HG02884 (cell line): ENCODE measurements around the gene SLC25A21.
"Not testable (repeated sequence)": the region's sequence is repeated elsewhere in the genome, so short reads cannot be mapped to it uniquely, and the experiment has no call there.

Experiments used
- ATAC-seq: cut with Tn5 transposase; IDR thresholded peaks from one replicate; pipeline ENCODE4 v1.9.1; 2021; ENCODE audit warnings: mild to moderate bottlenecking, moderate library complexity; ENCODE audit not compliant: unreplicated experiment

SLC25A21 gene

DNA sequence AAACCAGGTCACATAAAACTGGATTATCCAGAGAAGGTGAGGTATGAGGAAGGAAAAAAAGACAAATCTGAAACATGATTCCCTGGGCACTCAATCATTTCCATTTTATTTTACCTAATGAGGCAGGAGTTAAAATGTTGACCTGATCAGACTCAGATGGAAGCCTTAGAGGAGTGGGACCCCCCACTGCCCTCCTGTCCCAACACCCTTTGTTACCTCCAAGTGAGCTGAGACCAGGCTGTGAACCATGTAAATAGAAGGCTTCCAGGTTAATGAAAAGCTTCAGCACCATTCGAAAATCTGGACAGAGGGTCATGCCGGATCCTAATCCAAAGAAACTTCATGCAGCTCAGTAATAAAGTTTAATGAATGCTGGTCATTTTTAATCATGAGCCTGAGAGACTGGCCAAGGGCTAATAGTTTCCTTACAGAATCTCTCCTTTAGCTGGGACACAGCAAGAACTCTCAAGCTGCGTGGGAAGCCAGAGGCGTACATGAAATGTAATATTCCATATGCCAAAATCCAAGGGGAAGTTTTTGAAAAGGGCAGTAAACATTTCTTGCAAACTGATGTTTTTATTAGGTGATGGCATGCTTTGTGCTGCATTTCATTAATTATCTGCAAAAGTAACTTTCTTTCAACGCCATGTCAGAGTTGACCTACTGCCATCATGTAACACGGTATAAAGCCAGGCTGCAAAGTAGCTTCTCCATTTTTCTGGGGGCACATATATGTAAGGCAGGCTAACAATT lies 327.8 kb downstream of the SLC25A21 start:
- ATAC-seq, result no peak

DNA sequence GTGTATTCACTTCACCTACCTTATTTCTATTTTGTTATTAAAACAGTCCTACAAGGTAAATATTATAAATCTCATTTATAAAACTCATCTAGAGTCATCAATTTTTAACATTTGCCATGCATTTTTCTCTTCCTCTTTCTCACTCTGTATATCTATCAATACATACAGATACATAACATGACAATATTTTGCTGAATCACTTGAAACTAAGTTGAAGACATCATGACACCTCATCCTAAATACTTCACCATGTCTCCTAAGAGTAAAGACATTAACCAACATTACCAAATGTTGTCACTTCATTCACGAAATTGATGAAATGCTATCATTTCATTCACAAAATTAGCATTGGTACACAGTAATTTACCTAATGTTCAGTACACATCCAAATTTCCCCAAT lies 329.0 kb downstream of the SLC25A21 start:
- ATAC-seq, result no peak

DNA sequence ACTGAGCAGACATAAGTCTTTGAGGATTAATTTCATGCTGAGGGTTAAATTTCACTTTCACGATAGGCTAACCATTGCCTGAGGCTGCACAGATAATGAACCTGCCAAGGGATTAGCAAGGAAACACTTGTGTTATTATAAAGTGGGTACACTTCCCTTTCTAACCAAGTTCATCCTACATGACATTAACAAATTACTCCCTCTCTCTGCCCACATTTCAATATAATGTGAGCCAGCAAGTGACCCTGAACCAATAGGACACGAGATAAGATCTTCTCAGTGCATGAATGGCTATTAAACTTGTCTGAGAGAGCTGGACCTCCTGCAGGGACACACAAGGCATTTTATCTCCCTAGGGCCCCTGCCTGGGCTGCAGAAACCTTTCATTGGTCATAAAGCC lies 337.3 kb downstream of the SLC25A21 start:
- no peak for ATAC-seq

DNA sequence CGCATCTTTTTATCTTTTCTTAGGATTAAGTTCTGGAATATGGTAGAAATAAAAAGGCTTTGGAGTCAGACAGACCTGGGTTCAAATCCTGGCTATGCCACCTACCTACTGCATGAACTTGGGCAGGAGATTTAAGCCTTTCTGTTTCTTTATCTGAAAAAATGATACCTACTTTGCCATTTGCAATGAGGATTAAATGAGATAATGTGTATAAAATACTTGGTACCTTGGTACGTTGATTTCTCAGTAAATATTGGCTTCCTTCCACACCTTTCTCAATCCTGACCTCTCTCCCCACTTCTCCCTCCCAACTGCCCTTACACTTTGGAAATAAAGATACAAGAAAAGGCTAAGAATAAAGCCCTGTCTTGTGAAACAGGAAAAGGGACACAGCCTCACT lies 338.1 kb downstream of the SLC25A21 start:
- no peak for ATAC-seq

DNA sequence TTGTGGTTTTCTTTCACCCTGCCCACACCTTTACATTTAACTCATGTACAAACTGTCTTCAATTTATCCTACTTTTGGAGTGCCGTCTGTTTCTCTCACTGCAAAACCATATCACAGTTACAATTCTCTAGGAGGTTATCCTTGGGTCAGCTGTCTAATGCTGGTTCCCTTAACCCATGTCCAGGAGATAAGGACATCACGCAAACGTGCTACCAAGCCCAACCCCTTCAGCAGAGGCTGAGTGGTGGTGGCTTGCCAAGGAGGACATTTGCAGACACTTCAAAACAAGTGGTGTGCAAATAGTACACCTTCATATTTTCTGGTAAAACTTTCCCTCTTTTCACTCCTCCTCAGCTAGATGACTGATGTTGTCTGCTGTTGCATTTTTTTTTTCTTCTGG lies 342.9 kb downstream of the SLC25A21 start:
- ATAC-seq, result no peak

DNA sequence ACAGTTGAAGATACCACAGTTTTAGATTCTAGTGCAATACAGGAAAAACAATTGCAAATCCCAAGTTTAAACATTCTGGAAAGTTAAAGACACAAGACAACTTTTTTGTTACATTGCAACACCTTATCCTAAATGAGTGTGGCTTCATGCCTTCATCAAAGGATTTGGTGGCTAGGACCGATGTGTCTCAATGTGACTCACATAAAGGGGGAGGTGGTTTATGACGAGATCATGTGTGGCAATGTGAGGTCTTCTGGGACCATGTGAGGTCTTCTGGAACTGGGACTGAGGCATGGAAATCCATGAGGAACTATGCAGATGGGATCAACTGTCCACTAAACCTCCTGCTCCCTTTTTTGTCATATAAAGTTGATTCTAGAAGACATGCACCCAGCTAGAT lies 344.5 kb downstream of the SLC25A21 start:
- no peak for ATAC-seq

DNA sequence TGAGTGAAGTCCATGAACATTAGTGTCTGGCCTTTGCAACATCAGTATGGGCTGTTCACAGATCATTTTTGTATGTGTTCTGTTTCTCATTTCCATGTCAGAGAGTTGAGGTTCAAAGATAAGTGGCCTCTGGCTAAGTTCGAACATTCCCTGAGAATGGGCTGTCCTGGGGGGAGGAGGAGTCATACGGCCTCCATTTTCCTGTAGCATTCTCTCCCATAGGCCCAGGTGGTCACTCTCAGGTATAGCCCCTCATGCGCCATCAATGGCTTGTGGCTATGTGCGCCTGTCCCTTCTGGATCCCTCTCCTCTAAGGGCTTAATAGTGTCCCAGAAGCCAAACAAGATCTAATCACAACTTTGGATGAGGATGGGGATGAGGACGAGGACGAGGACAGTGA lies 345.8 kb downstream of the SLC25A21 start:
- no peak for ATAC-seq

DNA sequence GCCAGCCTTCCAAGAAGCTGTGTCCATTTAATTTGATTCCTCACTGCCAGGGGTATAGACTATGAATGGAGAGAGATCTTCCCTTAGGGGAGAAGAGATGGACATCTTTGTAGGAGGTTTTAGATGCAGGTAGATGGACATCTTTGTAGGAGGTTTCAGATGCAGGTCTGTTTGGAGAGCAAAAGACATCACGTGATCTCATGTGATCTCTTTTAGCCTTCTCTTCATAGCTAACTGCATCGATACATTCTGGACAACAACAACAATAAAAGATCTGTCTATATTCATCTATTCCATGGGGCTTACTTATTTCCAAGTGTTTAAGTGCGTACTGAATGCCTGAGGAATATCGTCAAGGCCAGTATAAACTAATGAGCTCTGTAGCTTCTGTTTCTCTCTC lies 347.6 kb downstream of the SLC25A21 start:
- ATAC-seq, result no peak

DNA sequence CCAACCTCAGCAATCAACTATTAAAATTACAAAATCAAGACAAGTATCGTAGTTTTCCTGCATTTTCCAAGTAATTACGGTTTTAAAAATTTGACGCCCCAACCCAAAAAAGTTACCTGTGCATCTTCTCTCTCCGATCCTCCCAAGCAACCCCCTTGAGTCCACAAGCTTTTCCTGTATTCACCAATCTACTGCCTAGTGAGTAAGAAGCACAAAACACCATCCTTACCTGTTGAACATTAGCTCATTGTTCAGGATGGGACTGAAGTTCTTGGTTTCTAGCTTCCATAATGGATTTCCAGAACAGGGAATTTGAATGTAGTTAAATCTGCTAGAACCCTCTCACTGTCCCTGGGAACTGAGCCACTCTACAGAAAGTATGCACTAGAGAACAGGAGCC lies 348.8 kb downstream of the SLC25A21 start:
- no peak for ATAC-seq

DNA sequence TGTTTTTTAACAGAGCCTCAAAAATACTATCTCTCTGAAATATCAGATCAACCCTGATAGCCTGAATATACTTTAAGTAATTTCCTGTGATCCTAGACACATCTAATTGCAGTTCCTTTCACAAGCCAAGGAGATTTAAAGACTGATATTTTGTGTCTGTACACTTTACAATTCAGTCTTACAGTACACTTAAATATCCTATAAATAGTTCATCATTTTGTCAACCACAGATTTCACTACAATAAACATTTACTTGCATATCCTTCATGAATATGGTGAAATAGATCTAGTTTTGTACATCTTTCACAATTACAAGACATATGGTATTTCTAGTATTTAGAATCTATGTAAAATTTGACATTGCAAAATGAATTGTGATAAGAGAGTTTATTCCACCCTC lies 349.7 kb downstream of the SLC25A21 start:
- ATAC-seq, result no peak

DNA sequence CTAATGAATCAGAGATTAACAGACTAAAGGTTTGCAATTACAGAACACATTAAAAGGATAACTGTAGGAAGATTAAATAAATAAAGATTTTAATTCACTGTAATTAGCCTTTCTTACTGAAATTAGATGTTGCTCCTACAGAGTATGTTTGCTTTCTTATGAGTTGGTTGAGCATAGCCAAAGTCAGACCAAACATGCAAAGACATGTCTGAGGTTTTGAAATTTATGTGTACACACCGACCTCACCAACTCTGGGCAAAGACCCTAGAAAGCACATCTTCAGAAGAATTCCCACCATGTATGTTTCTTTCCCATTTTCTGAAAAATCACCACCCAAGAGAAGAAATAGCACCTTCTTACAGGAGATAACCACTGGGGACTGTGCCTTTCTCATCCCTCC lies 351.5 kb downstream of the SLC25A21 start:
- no peak for ATAC-seq

DNA sequence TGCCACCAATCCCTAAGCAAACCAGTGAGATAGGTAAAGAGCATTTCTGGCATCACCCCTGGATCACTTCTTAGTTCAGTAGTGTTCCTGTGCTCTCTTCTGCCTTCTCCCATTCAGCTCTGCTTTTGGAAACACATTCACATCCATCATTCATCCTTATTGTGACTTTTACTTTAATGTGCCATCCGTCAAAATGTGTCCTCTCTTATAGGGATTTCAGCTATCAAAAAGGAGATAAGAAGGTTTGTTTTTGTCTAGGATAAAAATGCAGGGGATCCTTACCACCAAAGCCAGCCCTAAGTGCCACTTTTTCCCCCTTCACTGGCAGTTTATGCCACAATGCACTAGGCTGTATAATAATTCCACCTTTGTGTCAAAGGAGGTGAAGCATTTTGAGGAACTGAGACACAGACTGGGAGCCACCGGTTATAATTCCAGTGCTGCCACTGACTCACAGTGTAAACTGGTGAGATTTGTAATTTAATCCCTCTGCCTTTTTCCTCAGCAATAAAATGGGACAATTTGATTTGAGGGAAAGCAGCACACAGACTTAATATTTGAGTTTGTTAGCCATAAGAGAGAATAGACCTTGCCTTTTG lies 352.2 kb downstream of the SLC25A21 start:
- no peak for ATAC-seq

DNA sequence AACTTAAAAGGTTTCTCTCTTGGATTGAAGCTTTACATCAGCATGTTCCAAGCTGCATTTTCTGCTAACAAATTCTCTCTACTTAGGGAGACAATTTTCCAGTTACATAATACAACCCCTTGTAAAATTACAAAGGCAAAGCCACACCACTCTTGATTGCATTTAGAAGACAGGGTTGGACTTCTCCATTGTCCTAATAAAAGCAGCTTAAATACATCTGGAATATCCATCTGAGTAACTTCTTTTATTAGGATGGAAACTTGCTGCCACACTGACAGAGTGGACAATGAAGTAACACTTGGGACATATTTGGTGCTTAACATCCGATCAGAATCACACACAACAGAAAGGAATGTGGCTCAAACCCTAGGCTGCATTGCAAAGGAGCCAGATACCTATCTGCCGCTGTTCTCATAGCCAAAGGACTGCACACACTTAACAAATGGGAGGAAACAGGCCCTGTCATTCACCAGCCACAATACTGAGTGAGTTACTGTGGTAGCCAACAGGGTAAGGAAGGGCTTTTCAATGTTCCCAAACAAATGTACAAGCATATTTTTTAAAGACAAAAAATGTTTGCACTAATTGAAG lies 353.5 kb downstream of the SLC25A21 start:
- ATAC-seq, result no peak

DNA sequence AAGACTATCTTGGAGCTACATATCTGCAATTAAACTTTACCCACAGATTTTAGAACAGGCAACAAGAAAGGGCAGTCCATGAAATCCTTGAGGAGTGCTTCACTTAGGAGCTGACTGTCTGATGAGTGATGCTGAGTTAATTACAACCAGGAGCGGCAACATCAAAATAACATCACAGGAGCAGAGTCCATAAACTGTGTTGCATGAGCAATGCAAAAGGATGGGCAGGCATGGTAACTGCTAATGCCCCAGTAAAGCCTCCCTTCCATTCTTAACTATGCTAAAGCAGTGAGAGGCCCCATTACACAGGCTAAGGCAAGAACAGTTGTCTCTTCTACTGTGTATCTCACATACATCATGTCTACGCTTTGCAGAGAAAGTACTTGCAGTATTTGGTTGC lies 354.2 kb downstream of the SLC25A21 start:
- ATAC-seq, result no peak

DNA sequence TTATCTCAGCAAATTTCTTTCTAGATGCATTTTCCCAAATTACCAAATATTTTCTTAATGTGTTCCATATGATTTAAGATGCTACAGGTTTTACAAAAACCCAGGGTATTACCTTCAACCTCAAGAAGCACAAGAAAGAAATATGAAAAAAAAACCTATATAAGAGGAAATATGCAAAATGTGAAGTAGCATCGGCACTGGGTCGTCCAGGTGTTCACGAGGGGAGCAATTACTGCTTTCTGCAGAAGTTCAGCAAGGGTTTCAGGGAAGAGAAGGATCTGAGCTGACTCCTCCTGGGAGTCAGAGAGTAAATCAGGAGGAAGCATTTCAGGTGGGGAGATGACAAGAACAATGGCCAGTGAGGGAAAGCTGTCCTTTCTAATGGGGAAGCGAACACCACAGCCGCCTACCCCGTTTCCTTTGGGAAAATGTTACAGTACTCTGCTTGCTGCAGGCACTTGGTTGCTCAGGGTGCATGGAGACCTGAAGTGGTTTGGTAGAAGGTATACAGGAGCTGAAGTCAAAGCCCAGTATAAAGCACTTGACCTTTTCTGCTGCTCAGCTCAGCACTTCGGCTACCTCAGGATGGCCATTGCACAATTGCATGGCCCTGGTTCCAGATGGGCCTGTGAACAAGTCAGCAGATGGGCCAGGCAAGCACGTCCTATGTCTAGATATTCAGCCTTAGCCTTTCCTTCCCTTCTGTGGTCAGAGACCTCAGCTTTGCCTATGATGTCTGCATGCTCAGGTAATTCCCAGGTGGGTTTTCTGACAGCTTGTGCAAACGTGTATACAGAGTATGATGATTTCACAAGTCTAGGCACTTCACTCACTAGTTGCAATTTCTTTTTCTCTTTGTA lies 355.1 kb downstream of the SLC25A21 start:
- ATAC-seq, result no peak

DNA sequence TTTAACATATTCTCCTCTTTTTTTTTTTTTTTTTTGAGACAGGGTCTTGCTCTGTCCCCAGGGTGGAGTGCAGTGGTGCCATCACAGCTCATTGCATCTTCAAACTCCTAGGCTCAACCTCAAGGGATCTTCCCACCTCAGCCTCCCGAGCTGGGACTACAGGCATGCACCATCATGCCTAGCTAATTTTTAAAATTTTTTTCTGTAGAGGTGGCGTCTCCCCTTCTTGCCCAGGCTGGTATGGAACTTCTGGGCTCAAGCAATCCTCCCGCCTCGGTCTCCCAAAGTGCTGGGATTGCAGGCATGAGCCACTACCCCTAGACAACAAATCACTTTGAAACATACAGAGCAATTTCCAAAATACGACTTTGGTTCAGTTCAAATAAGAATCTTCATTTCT lies 355.9 kb downstream of the SLC25A21 start:
- ATAC-seq, result no peak

DNA sequence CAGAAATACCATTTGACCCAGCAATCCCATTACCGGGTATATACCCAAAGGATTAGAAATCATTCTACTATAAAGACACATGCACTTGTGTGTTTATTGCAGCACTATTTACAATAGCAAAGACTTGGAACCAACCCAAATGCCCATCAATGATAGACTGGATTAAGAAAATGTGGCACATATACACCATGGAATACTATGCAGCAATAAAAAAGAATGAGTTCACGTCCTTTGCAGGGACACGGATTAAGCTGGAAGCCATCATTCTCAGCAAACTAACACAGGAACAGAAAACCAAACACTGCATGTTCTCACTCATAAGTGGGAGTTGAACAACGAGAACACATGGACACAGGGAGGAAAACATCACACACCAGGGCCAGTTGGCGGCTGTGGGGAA lies 357.6 kb downstream of the SLC25A21 start:
- not testable (repeated sequence) for ATAC-seq

DNA sequence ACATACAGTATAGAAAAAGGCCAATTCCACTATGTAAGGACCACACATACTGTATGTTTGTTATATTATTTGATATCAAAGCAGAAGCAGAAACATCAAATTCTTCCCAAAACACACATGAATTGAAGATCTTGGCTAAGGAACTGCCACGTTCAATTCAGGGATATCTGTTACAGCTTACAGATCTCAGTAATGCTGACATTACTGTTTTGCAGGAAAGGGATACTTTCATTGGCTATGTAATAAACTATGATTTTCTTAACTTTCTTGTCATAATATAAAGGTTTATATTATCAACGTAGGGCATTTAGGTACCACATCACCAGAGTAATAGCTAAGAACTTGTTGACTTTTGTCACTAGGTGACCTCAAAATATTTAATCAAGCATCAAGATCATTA lies 362.2 kb downstream of the SLC25A21 start:
- ATAC-seq, result no peak

DNA sequence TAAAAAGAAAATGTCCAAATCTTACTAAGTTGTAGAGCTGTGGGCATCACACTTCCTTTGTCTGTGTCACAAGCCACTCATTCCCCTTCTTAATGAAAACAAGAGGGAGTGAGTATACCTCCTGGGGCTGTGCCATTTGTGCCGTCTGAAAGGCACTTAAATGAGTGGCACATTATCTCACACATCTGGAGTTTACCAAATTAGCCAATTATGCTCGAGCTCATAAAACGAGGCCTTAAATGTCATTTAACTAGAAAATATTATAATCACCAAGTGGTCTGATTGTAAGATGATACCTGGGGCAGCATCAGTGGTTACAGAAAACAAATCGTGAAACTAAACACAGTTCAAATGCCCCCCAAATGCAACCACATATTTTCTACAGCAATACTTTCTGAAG lies 364.7 kb downstream of the SLC25A21 start:
- no peak for ATAC-seq

DNA sequence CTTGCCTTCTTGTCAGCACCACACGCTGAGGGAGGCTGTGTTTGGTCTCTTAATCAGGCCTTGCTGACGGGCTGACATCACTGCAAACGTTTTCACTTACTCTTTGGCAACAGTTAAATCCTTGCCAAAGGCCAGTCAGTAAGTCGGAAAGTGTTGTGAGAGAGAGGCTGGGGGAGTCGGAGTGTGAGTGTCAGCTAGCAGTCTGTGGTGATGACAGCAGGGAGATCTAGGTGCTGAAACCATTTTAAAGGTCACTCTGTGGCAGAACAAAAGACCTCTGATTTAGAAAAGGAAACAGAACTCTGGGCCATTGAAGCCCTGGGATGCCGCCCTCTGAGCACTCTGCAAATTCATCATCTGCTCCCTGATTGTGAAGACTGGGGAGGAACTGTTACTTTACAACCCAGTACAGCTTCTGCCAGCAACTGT lies 367.3 kb downstream of the SLC25A21 start:
- no peak for ATAC-seq

DNA sequence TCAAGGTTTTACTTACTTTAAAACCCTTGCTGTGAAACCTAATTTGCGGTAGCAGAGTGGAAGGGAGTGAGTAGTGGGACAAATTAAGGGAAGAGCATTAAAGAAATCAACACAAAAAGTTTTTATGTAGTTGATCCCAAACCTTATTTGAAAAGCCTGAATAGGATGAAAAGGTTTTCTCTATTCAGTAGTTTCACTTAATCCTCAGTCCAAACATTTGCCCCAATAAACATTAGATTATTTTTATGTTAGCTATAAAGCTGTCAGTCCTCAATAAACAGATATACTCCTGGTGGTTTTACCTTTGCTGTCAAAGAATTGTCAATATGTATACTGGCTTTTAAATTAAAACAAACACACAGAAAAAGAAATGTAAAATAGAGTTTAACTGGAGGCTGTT lies 374.8 kb downstream of the SLC25A21 start:
- no peak for ATAC-seq

DNA sequence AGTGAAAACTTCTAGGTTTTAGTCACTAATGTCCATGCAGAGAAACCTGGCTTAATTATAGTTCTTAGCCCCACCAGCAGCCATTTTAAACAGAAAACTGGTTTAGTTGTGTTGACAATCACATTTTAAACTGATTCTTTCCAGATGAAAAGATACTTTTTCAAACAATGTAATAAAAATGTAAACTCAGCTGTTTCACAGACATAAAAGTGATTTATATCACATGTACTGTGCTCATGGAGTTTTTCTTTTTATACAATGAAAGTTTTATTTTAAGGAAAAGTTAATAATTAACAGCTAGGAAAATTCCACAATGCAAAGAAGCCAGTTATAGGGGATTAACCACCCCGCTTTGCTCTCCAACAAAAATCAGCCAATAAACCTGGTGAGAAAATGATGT lies 381.0 kb downstream of the SLC25A21 start:
- ATAC-seq, result no peak
